ENCODE data around the gene SPPL2B. TPM values are rescaled to one million over a fixed set of nuclear protein-coding genes. Genes with fewer than 3 reads are reported as not detected.
A peak's percentile ranks its signal among the peaks of the same experiment; 100 is the strongest.

Gene SPPL2B
- total and polyA plus RNA-seq, 9 donors: 1.5 to 66.6 (median 47.9) TPM

DNA sequence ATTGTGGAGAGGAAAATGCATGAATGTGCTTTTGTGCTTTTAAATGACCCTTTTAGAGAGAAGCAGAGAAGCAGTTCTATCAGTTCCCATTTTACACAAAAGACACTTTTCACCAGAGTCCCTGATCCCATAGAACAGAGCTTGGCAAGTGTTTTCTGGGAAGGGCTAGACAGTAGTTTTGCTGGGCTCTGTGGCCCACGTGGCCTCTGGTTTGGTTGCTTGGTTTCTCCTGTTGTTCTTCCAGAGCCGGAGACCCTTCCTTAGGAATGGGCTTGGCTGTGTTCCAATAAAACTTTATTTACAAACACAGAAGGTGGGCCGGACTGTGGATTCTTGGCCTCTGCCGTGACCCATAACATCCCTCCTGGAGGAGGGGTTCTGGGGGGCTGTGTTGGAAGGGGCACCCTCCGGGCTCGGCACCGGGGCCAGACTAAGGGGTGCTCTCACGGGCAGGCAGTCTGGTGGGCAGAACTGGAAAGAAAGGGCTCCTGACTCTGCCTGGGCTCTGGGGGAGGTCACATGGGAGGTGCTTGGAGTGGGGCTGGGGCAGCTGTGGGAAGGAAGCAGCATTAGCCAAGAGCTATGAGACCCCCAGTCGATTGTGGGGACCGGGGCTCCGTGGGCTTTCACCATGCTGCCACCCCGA, 3.2 kb downstream of the SPPL2B start:
- no peaks in the 10 kb centered on the region for H3K36me3 ChIP-seq
- H3K27ac ChIP-seq: no peak overlapping the region
- intact Hi-C loops (cut with DNase I): no loop called here
- H3K27me3 ChIP-seq: no peaks in the 10 kb centered on the region
- no peaks in the 10 kb centered on the region for H3K9me3 ChIP-seq
- peaks cover 11% of the 10 kb centered on the region for H3K4me1 ChIP-seq (ENCODE audit: insufficient read depth)
- TF ChIP-seq POLR2A (IDR thresholded peaks at IDR 0.05) (no peak), EP300 (IDR thresholded peaks at IDR 0.05) (no peak)
- TF ChIP-seq, protein P1, sequence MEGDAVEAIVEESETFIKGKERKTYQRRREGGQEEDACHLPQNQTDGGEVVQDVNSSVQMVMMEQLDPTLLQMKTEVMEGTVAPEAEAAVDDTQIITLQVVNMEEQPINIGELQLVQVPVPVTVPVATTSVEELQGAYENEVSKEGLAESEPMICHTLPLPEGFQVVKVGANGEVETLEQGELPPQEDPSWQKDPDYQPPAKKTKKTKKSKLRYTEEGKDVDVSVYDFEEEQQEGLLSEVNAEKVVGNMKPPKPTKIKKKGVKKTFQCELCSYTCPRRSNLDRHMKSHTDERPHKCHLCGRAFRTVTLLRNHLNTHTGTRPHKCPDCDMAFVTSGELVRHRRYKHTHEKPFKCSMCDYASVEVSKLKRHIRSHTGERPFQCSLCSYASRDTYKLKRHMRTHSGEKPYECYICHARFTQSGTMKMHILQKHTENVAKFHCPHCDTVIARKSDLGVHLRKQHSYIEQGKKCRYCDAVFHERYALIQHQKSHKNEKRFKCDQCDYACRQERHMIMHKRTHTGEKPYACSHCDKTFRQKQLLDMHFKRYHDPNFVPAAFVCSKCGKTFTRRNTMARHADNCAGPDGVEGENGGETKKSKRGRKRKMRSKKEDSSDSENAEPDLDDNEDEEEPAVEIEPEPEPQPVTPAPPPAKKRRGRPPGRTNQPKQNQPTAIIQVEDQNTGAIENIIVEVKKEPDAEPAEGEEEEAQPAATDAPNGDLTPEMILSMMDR (IDR thresholded peaks at IDR 0.05): no peak
- no peak for DNase-seq
- WGBS, 3 donors: 63 to 75% (median 66%) methylated on average over 12 of the region's 12 CpGs
- no peak overlapping the region for H3K4me3 ChIP-seq

DNA sequence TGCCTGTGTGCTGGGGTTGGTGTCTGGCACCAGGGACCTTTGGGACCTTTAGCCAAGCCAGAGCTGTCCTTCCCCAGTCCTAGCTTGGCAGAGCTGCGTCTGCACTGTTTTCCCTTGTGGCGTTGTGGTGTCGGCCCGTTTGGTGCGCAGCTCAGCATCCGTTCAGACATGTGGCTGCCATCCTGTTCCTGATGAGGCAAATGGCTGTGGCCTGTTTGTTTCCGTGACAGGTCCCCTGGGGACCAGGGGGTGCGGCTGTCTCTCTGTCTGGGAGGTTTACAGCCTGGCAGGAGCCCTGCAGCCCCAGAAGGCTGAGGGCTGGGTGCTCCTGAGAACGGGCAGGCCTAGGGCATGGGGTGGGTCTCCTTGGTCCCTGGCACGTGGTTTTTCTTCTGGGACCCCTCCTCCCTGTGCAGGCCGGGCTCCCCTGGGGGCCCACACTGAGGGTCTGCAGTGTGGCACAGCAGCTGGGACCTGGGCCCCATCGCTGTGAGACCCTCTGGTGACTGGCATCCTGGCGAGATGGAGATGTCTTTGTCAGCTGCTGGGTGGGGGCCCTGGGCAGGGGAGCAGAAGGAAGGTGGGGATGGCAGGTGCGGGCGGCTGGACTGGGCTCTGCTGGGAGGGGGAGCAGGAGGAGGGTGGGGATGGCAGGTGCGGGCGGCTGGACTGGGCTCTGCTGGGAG, 4.0 kb downstream of the SPPL2B start:
- Histone ChIP-seq H3K27ac (no peak overlapping the region), H3K4me1 (ENCODE audit: insufficient read depth) (peaks cover 10% of the 10 kb centered on the region)
- intact Hi-C loops (cut with DNase I): no loop called here

DNA sequence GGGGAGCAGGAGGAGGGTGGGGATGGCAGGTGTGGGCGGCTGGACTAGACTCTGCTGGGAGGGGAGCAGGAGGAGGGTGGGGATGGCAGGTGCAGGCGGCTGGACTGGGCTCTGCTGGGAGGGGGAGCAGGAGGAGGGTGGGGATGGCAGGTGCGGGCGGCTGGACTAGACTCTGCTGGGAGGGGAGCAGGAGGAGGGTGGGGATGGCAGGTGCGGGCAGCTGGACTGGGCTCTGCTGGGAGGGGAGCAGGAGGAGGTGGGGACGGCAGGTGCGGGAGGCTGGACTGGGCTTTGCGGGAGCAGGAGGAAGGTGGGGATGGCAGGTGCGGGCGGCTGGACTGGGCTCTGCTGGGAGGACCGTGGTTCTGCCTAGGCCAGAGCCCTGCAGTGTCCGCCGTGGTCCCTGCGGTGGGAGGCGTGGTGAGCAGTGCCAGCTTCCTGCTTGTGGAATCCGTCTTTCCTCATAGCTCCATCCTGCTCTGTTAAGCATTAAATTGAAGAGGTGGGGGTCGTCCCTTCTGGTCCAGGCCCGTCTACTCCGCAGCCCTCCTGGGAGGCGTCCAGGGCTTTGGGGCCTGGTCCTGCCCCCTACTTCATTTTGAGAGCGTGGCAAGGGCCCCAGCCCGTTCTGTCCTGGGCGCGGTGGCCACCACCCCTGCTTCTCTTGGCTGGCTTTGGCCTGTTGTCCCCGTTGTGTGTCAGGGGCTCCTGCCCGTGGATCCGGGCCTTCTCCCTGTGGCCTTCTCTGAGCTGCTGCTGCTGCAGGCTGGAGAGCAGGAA, 4.7 kb downstream of the SPPL2B start:
- TF ChIP-seq POLR2A (IDR thresholded peaks at IDR 0.05): no peak
- TF ChIP-seq EP300 (IDR thresholded peaks at IDR 0.05): no peak
- TF ChIP-seq, protein P1 (IDR thresholded peaks at IDR 0.05): no peak
- intact Hi-C loops (cut with DNase I): no loop called here
- Histone ChIP-seq H3K9me3 (no peaks in the 10 kb centered on the region), H3K4me3 (no peak overlapping the region), H3K4me1 (ENCODE audit: insufficient read depth) (peaks cover 12% of the 10 kb centered on the region), H3K27ac (no peak overlapping the region), H3K36me3 (no peaks in the 10 kb centered on the region), H3K27me3 (no peaks in the 10 kb centered on the region)
- whole genome bisulfite sequencing, 3 donors: 69 to 79% (median 78%) methylated on average over 26 to 27 of the region's 27 CpGs
- DNase-seq: peak in 1 of 5 donors; percentile 13

More for the DNA sequence above, 4.0 kb downstream of the SPPL2B start:
- 79 to 86% (median 85%) methylated on average over 16 to 17 of the region's 17 CpGs for whole genome bisulfite sequencing, 3 donors
- H3K27me3 ChIP-seq: no peaks in the 10 kb centered on the region
- no peak overlapping the region for H3K4me3 ChIP-seq
- no peak for DNase-seq
- no peaks in the 10 kb centered on the region for H3K36me3 ChIP-seq
- TF ChIP-seq POLR2A (IDR thresholded peaks at IDR 0.05): no peak
- TF ChIP-seq EP300 (IDR thresholded peaks at IDR 0.05): no peak
- TF ChIP-seq, protein P1 (IDR thresholded peaks at IDR 0.05): no peak
- no peaks in the 10 kb centered on the region for H3K9me3 ChIP-seq

DNA sequence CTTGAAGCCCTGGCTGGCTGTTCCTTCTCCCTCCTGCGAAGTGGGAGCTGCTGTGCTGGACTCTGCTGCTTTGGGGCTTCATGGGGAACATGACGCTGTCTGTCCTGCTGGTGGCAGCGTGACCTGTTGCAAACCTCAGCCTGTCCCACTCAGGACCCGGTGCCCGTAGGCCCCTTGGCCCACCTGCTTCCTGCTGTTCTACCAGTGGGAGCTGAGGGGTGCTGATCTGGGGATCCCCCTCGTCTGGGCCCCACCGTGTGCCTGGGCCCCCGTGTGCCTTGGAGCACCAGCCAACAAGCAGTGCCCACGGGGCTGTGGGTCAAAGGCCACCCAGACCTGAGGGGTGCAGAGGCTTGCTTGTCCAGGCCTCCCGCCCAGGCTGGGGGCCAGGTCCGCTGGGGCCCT, 5.3 kb downstream of the SPPL2B start:
- Histone ChIP-seq H3K27me3 (no peaks in the 10 kb centered on the region), H3K27ac (no peak overlapping the region), H3K4me1 (ENCODE audit: insufficient read depth) (peaks cover 12% of the 10 kb centered on the region), H3K36me3 (no peaks in the 10 kb centered on the region), H3K4me3 (no peak overlapping the region), H3K9me3 (no peaks in the 10 kb centered on the region)
- no peak for DNase-seq
- TF ChIP-seq POLR2A (IDR thresholded peaks at IDR 0.05) (no peak), EP300 (IDR thresholded peaks at IDR 0.05) (no peak)
- TF ChIP-seq, protein P1 (IDR thresholded peaks at IDR 0.05): no peak
- intact Hi-C loops (cut with DNase I): no loop called here
- 66 to 81% (median 75%) methylated on average over 10 to 11 of the region's 11 CpGs for WGBS, 3 donors

Data from ovary (tissue), 9 donors.